T-helper 22 cell (primary cell): ENCODE results near the gene NECAB2.

Source experiments
- DNase-seq: peaks from one replicate; pipeline ENCODE4 v3.0.0-alpha.2; 2020; ENCODE audit warnings: low read depth

NECAB2 gene

DNA sequence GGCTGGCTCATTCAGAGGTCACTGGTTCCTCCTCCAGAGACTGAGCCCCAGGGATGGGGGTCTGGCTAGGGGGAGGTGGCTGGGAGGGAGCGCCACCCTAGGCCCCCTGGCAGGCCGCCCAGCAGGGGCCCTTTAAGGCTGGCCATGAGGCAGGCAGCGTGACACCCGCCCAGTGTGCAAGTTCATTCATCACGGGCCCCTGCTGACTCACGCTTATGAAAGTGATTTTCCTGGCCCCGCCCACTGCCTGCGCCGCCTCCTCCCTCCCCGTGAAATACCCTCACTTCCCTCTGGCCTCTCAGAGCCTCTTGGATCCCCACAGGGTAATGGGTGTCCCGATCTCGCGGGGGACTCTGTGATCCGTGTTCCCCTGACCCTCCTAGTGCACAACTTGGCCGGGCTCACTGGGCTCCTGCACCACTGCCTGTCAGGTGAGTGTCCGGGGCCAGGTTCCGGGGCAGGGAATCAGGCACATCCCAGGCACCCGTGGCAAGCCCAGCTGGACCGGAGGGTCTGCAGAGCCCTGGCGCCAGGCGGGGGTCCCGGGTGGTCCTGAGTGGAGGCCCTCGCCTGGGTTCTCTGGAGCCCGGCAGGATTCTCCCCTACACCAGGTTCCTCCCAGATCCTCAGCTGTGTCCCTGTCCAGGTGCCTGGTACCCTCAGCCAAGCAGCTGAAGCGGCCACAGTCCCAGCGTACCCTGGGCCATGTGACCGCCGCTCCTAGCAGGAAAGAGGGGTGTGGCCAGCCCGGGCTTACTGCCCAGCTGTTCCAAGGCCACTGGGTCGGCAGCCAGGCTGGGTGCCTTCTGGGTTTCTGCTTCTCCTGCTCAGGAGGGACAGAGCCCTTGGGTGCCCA lies 14.9 kb upstream of the NECAB2 start, which contains the start of gene OSGIN1:
Gene OSGIN1 (plus strand): TSS at position 301 of the 856 bp plus-strand sequence. CDS start 4,432 bp downstream, outside the sequence.
- no peak for DNase-seq

DNA sequence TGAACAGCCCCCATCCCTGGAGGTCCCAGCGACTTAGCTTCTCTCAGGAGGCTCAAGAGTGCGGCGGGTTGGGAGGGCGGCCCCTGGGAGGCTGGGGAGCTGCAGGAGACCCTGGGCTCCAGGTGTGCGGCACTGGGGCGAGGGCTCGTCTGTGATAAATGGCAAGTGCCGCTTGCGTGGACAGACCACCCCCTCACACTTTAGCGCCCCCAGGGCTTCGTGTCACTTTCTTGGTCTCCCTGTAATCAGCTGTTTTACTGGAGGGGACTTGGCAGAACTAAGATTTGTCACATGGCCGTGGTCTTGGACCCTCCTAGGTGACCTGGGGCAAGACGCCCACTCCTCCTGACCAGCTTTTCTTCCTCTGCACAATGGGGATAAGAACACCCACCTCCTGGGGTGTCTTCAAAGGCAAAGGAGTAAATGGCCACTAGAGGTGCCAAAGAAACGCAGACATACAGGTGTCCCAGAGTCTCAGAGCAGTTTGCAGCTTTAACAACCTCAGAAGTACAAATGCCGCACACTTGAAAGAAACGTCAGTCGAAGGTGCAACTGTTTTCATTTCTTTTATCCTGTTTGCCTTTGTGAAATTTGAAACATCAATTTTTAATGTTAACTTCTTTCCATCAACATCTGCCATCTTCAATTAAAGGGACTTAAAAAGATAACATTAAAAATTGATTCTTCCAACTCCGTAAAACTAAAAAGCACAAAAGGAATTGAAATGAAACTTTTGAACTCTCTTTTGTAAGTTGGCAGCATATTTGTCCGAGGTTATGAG lies 14.1 kb upstream of the NECAB2 start:
- DNase-seq, result no peak

DNA sequence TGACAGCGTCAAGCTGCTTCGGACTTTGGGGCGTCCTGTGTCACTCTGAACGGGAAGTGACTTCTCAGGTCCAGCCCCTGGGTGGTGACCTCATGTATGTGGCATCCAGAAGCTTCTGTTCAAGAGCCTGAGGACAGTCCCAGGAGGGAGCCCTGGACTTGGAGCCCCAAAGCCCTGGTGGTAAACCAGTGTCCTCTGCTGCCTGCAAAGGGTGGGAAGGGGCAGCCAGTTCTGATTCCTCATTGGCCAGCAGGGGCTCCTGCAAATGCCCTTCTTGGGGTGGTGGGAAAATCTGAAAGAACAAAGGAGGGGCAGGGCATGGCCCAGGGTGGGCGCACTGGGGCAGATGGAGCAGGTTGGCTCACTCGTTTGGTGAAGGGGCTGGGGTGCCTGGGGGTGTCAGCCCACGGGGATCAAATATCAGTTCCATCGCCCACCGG lies 13.4 kb upstream of the NECAB2 start:
- DNase-seq, result no peak

DNA sequence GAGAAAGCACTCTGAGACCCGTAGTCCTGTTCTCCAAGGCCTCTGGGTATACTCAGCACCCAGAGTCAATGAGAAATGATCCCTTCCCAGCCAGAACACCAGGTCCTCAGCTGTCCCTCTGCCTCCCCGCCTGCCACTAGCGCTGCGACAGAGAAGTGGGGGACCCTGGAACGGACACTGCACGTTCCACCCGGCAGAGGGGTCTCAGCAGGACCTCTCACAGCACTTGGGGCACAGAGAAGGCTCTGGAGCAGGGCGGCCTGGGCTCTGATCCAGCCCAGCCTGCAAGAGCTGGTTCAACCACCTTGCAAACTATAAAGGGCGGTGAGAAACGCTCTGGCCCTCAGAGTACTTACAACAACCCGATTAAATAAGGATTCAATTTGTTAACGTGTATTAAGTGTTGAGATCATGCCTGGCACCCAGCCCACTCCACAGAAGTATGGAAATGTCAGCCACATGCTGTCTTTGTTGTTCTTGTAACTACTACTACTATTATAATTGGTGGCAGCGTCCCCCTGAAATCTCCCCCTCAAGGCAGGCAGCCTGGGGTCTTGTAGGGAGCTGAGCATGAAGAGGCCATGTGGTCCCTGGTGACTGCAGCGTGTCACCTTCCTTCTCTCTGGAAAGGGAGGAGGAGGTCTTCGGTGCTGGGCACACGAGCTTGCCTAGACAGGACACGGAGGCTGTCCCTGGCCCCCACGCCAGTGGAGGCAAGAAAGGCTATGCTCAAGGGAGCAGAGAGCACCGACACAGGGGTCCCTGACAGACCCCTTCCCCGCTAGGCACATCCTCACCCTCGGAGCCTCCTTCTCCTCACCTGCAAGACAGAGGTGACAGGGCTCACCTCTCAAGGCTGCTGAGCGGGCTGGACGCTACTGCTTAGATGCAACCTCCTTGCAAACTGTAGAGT lies 12.6 kb upstream of the NECAB2 start:
- DNase-seq, result no peak

DNA sequence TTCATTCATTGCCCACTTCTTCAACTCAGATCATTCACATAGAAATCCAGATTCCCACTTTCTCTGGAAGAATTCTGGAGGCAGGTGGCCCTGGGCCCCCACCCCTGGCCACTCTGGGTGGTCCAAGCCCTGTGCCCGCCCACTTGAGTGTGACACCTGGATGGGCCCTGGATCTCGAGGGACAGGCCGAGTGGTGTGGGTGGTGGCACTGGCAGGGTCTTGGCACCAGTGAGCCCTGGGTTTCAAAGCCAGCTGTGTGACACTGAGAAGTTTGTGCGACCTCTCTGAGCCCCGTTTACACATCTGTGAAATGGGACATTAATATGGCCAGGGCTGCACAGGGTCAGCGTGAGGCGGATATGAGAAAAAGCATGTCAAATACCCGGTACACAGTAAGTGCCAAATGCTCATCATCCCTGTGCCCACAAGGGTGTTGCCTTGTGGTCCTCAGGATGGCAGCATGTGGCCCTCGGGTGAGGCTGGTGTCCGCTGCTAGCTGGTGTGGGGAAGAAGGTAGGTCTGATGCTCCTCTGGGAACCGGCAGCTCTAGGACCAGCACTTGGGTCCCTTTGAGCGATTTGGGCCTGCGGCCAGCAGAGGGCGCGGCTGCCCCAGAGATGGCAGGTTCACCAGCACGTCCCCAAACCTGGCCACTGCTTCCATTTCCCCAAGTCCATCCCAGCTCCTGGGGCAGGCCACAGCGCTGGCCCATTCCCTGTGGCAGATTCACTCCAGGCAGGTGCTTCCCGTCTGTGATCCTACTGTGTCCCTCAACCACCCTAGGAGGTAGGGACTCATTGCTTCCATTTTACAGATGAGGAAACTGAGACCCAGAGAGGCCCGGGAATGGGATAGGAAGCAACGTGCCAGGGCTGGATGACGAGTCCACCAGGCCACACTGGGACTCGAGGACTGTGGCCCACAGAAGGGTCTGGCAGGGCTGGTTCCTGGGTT lies 11.4 kb upstream of the NECAB2 start:
- DNase-seq, result peak; percentile 11

DNA sequence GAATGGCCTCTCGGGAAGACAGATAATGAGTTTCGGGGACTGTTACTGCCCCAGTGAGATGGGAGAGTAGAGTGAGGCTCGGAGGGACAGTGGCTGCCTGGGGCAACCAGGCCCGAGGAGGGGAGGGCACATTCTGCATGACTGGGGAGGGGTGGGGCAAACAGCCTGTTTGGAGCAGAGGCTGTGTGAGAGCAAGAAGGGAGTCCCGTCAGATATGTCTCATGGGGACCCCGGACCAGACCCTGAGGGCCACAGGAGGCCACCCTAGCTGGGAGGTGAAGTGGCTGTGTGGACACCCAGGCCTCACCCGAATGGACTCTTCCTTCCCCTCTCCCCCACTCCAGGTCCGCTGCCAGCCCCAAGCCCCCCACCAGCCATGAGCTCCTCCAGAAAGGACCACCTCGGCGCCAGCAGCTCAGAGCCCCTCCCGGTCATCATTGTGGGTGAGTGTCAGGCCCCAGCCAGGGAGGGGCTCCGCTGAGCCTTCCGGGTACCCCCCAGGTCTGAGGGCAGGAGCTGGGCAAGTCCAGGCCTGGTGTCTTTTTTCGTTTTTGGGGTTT lies 10.7 kb upstream of the NECAB2 start:
- DNase-seq, result no peak

DNA sequence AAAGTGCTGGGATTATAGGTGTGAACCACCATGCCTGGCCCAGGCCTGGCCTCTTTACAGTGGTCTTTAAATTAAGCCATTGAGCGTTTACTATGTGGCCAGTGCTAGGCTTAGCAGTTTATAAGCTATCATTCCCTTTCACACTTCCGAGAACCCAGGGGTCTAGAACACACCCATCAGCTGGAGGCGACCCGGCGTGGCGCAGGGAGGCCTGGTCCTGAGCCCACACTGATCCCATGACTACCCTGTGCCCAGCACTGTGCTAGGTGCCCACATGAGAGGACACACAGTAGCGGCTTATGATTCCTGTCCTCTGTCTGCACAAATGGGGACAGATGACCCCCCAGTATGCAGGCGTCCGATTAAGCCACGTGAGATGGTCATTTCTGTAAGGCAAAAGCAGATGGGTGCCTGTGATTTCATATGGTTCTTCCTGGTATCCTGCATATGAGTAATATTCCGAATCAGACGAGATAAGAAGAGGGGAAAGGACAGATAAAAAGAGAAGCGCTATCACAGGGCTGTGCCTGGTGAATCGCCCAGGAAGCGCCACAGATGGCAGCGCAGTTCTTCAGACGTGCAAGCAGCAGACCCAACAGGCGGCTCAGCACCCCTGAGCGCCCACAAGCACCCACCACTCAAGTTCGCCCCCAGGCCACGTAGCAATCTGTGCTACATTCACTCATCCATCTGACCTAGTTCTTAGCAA lies 9.8 kb upstream of the NECAB2 start:
- no peak for DNase-seq

DNA sequence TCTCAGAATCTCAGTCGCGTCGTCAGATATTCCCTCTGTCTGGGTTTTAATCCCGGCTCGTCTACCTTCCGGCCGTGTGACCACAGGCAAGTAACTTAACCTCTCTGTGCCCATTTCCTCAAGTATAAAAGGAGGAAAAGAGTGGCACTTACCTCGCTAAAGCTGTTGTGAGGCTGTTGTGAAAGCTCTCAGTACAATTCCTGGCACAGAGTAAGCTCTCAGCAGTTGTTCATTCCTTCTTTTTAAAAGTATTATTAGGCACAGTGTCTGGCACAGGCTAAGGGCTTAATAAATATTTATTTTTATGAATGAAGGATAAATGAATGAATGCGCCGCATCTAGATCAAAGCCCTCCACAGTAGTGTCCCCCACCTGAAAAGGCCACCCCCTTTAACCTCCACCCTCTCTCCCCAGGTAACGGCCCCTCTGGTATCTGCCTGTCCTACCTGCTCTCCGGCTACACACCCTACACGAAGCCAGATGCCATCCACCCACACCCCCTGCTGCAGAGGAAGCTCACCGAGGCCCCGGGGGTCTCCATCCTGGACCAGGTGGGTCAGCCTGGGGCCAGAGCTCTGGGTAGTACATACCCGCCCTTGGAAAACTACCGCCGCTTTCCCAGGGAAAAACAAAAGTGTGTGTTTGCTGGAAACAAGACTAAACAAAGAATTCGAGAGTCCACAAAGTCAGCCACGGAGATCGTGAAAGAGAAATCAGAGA lies 9.0 kb upstream of the NECAB2 start:
- no peak for DNase-seq

DNA sequence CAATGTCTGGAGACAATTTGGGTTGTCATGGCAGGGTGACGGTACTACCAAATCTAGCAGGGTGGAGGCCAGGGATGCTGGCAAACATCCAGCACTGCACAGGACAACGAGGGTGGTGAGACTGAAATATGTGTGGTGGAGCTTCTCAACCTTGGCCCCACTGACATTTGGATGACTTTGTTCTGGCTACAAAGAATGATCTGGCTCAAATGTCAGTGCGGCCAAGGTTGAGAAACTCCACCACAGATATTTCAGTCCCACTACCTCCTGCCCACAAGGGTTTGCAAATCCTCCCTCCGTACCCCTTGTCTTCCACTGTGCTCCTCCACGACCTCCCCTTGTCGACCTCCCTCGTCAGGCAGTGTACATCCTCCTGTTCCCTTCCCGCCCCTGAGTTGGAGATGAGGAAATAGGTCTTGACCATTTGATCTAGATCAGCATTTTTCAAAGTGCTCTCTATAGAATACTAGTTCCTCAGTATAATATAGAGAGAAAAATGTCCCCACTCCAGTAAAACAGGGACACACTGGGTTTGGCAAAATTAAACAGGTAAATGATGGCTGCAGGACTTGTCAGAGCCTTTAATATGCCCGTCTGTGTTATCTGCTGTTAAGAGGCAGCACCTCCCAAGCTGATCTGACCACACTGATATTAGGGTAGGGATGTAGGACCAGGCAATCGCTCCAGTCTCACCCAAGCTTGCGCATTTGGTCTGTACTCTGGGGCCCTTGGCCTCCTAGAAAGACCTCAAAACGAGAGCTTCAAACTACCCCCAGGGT lies 8.2 kb upstream of the NECAB2 start:
- DNase-seq, result no peak

DNA sequence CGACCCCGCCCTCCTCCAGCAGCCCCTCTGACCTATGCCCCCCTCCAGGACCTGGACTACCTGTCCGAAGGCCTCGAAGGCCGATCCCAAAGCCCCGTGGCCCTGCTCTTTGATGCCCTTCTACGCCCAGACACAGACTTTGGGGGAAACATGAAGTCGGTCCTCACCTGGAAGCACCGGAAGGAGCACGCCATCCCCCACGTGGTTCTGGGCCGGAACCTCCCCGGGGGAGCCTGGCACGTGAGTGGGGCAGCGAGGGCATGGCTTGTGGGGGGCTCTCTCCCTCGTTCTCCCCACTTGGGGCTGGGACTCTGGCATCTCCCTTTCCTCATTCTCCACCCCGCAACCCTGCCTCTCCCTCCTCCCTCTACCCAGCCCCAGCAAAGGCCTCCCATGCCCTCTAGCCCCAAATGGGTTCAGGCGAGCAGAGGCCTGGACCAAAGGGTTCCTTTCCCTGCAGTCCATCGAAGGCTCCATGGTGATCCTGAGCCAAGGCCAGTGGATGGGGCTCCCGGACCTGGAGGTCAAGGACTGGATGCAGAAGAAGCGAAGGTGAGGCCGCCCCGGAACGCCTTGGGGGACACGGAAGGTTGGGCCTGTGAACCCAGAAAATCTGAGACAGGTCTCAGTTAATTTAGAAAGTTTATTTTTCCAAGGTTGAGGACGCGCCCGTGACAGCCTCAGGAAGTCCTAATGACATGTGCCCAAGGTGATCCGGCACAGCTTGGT lies 7.4 kb upstream of the NECAB2 start:
- no peak for DNase-seq

DNA sequence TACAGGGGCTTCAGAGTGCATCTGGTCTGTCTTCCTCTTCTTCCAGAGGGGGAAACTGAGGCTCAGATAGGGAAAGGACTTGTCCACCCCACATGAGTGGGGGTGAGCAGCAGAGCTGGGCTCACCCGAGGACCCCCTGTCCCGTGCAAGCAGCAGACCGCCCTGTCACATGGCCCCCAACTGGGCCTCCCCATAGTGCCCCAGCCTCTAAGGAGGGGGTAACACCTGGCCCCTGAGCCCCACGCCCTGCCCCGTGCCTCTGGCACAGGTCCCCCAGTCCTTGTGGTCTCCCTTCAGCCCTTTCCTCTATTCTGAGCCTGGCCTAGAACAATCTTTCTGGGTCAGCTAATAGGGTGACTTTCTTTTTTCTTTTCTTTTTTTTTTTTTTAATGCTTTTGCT lies 6.5 kb upstream of the NECAB2 start:
- no peak for DNase-seq

DNA sequence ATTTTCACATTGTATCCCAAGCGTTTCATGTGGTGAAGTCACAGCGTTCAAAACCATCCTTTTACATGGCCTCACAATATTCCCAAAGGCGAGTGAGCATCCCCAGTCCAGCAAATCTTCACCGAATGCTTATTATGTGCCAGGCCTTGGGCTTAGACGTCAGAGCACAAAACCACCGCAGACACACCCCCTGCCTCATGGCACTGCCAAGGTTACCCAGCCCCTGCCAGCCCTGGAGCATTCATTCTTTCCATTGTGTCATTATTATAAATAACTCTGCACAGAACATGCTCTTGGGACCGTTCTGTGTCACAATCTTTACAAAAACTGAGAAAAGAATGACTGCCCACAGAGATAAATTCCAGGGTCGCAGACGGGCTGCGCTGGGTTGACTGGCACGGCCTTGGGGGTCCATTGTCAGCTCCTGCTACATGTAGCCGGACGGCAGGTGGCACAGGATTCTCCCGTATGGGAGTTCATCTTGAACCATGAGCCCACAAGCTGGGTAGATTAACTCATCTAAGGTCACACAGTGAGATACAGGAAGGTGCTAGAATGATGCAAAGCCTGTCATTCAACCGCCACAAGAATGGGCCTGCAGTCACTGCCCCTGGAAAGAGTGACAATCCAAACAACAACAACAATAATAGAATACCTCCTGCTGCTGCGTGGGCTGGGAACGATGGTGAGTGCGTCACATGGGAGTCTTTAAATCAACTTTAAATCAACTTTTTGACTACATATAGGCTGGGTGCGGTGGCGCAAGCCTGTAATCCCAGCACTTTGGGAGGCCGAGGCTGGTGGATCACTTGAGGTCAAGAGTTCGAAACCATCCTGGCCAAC lies 4.5 kb upstream of the NECAB2 start:
- no peak for DNase-seq

DNA sequence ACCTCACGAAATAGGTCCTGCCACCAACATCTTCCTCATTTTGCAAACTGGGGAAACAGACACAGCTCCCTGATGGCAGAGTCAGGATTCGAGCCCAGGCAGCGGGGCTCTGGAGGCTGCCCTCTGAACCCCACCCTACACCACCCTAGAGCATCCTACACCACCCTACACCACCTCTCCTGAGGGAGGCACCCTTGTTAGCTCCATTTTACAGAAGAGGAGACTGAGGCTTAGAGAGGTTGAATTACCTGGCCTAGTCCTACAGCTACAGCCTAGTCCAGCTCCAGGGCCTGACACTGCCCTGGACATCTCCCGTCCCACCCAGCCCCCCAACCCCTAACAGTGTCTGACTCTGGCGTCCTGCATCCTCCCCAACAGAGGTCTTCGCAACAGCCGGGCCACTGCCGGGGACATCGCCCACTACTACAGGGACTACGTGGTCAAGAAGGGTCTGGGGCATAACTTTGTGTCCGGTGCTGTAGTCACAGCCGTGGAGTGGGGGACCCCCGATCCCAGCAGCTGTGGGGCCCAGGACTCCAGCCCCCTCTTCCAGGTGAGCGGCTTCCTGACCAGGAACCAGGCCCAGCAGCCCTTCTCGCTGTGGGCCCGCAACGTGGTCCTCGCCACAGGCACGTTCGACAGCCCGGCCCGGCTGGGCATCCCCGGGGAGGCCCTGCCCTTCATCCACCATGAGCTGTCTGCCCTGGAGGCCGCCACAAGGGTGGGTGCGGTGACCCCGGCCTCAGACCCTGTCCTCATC lies 3.2 kb upstream of the NECAB2 start:
- no peak for DNase-seq

DNA sequence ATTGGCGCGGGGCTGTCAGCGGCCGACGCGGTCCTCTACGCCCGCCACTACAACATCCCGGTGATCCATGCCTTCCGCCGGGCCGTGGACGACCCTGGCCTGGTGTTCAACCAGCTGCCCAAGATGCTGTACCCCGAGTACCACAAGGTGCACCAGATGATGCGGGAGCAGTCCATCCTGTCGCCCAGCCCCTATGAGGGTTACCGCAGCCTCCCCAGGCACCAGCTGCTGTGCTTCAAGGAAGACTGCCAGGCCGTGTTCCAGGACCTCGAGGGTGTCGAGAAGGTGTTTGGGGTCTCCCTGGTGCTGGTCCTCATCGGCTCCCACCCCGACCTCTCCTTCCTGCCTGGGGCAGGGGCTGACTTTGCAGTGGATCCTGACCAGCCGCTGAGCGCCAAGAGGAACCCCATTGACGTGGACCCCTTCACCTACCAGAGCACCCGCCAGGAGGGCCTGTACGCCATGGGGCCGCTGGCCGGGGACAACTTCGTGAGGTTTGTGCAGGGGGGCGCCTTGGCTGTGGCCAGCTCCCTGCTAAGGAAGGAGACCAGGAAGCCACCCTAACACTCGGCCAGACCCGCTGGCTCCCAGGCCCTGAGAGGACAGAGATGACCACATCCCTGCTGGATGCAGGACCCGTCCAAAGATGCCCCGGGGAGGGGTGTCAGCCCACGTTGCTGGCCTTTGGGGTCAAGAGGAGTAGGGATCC lies 2.4 kb upstream of the NECAB2 start:
- no peak for DNase-seq

DNA sequence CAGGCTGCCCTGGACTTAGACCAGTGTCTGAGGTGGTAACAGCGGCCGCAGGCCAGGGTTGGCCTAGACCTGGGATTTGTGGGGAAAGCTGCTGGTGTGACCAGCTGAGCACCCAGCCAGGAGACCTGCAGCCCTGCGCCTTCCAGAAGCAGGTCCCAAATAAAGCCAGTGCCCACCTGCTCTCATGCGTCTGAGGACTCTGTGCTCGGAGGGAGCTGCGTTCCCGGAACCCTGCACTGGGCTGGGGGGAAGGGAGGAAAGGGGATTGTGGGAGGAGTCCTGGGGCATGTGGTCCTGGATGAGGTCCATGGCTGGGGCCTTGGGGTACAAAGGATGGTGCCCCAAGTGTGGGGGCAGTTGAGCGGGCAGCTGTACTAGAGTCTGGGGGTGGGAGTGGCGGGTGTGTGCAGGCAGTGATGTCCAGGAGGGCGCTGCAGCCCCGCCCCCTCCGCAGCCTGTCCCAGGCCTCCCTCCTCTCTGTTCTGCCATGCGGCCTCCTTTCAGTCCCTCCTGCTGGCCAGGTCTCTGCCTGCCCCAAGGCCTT lies 1.8 kb upstream of the NECAB2 start:
- DNase-seq, result no peak
